Lower lobe of right lung (tissue), 2 donors: Measurements from ENCODE around the gene ZNF793. TPM values are rescaled to one million over a fixed set of nuclear protein-coding genes. Genes with fewer than 3 reads are reported as not detected.

Experiments used
- ATAC-seq, 2 donors: fragments of 200-7000 bp; cut with Tn5 transposase; one replicate each; pipeline ENCODE4 v1.9.1; 2020 to 2022; ENCODE audit warnings: mild to moderate bottlenecking in 2 of 2, moderate library complexity in 2 of 2
- DNase-seq: peaks from one replicate; pipeline ENCODE4 v3.0.0-alpha.2; 2020
- H3K27ac ChIP-seq: fragments of 200-600 bp; one replicate; pipeline ENCODE4 v1.8.0; 2022
- H3K27me3 ChIP-seq: fragments of 200-600 bp; one replicate; pipeline ENCODE4 v1.8.0; 2022; ENCODE audit warnings: low read depth
- H3K36me3 ChIP-seq: fragments of 200-600 bp; one replicate; pipeline ENCODE4 v1.8.0; 2022; ENCODE audit warnings: mild to moderate bottlenecking
- H3K4me1 ChIP-seq: fragments of 200-600 bp; one replicate; pipeline ENCODE4 v1.8.0; 2022
- H3K4me3 ChIP-seq: fragments of 200-600 bp; one replicate; pipeline ENCODE4 v1.8.0; 2022; ENCODE audit warnings: mild to moderate bottlenecking
- H3K9me3 ChIP-seq: fragments of 200-600 bp; one replicate; pipeline ENCODE4 v1.8.0; 2022
- CTCF ChIP-seq: fragments of 200-600 bp; IDR thresholded peaks from one replicate; pipeline ENCODE4 v1.8.0; 2022; ENCODE audit warnings: antibody characterized with exemption, mild to moderate bottlenecking
- intact Hi-C: fragments of 100-400 bp; cut with DNase I; formaldehyde crosslinking; loops from one replicate; pipeline ENCODE4 v1.11.0; 2022
- total RNA-seq: library from RNA; stranded (reverse); fragmentation: NEBNext Ultra II Directional; extraction: Animal tissue kit (Norgen Biotek cat#: 25700); gene quantifications from one replicate; pipeline ENCODE4 v1.2.1, GENCODE V29; 2021
- donor health status: DM: no; HTN: yes; CAD: no; lungs with severe emphysema.

Gene ZNF793
- total RNA-seq, 1 donor from 2014 or later = 2.0 TPM

DNA sequence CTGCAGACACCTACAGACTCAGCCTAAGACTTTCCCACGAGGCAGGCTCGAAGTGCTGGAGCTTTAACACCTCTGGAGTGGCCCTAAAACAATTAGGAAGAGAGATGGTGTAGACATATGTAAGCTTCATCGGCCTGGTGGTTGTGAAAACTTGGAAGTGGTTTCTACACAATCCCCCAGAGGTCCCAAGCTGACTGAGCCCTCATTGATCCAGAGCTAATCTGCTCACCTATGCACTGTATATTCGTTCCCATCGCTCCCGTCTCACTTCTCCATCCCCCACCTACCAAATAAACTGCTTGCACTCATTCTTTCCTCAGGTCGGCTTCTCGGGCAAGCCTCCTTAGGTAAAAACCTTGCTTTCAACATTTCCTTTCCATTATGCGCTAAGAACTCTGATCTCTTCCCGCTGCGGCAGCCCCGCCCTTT, 767 bp upstream of the ZNF793 start:
- Histone ChIP-seq H3K27ac (peak overlapping the region; percentile 84), H3K36me3 (no peaks in the 10 kb centered on the region), H3K4me3 (peak overlapping the region; percentile 57), H3K9me3 (peaks cover 3% of the 10 kb centered on the region), H3K4me1 (no peaks in the 10 kb centered on the region), H3K27me3 (no peaks in the 10 kb centered on the region)
- ATAC-seq = peak; percentile 27 to 39
- intact Hi-C loops = no loop called here
- TF ChIP-seq CTCF = no peak
- DNase-seq = no peak

DNA sequence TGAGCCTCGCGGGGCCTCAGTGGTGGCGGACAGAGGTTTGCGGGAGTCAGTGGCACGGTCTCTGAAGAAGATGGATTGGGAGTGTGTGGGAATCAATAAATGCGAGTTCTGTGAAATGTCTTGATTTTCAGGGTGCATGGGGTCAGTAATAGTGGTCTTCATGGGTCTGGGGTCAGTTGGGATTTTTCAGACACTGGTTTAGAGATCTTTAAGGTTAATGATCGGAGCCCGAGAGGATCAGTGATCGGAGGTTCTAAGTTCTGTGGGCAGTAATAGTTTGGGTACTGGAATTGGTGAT, 377 bp downstream of the ZNF793 start:
- TF ChIP-seq CTCF = no peak
- intact Hi-C loops = no loop called here
- DNase-seq (no peak), ATAC-seq (no peak)
- peaks cover 8% of the 10 kb centered on the region for H3K9me3 ChIP-seq
- no peaks in the 10 kb centered on the region for H3K4me1 ChIP-seq
- H3K27ac ChIP-seq = peak overlapping the region; percentile 84
- peak overlapping the region; percentile 57 for H3K4me3 ChIP-seq
- H3K36me3 ChIP-seq = no peaks in the 10 kb centered on the region
- no peaks in the 10 kb centered on the region for H3K27me3 ChIP-seq

DNA sequence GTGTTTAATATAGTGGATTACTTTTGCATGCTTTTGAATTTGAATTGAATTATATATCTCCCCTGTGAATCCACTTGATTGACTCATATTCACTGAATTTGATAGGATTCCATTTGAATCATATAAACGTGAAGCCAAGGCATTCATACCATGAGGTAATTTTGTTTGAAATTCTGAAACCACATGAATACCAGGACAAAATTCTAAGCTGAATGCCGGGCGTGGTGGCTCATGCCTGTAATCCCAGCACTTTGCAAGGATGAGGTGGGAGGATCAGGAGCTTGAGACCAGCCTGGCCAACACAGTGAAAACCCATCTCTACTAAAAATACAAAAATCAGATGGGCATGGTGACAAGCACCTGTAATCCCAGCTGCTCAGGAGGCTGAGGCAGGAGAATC, 4.4 kb downstream of the ZNF793 start:
- Histone ChIP-seq H3K9me3 (peaks cover 27% of the 10 kb centered on the region), H3K4me3 (no peak overlapping the region), H3K27me3 (no peaks in the 10 kb centered on the region), H3K27ac (no peak overlapping the region), H3K4me1 (no peaks in the 10 kb centered on the region), H3K36me3 (no peaks in the 10 kb centered on the region)
- ATAC-seq (no peak), DNase-seq (no peak)
- intact Hi-C loops = no loop called here
- no peak for TF ChIP-seq CTCF

- DNase-seq = no peak
- H3K9me3 ChIP-seq = peaks cover 30% of the 10 kb centered on the region
- intact Hi-C loops = no loop called here
Observed at GRCh38 chr19:37511821-37512220, 5.1 kb downstream of the ZNF793 start.

GRCh38 chr19:37513397-37513796, 6.7 kb downstream of the ZNF793 start:
- no peak for TF ChIP-seq CTCF

More at GRCh38 chr19:37511821-37512220, 5.1 kb downstream of the ZNF793 start:
- H3K27ac ChIP-seq = no peak overlapping the region
- TF ChIP-seq CTCF = no peak
- no peak for ATAC-seq
- H3K4me1 ChIP-seq = no peaks in the 10 kb centered on the region
- no peaks in the 10 kb centered on the region for H3K27me3 ChIP-seq
- H3K4me3 ChIP-seq = no peak overlapping the region
- no peaks in the 10 kb centered on the region for H3K36me3 ChIP-seq

DNA sequence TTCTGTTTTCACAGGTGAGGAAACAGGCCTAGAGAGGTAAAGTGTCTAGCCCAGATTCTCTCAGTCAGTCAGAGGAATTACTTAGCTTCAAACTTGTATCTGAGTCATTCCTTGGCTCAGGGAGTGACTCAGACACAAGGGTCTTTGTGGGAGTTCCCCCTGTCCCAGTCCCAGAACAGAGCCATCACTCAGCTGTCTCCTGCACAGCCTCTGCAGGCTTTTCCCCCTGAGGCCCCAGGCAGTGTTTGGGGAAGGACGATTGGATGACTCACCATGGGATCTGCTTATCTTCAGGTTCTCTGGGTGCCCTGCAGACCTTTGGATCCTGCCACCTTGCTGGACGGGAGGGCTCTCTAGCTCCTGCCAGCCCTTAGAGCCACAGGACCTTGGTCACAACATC, 13.2 kb downstream of the ZNF793 start:
- peaks cover 6% of the 10 kb centered on the region for H3K36me3 ChIP-seq
- ATAC-seq = no peak
- H3K27ac ChIP-seq = no peak overlapping the region
- H3K4me3 ChIP-seq = no peak overlapping the region
- H3K9me3 ChIP-seq = peaks cover 52% of the 10 kb centered on the region
- no peaks in the 10 kb centered on the region for H3K27me3 ChIP-seq
- no peaks in the 10 kb centered on the region for H3K4me1 ChIP-seq
- no peak for DNase-seq
- intact Hi-C loops = no loop called here
- TF ChIP-seq CTCF = no peak

More at GRCh38 chr19:37513397-37513796, 6.7 kb downstream of the ZNF793 start:
- ATAC-seq = no peak
- no peak for DNase-seq
- no peak overlapping the region for H3K4me3 ChIP-seq
- no peaks in the 10 kb centered on the region for H3K4me1 ChIP-seq
- peaks cover 37% of the 10 kb centered on the region for H3K9me3 ChIP-seq
- intact Hi-C loops = no loop called here
- no peaks in the 10 kb centered on the region for H3K36me3 ChIP-seq
- no peaks in the 10 kb centered on the region for H3K27me3 ChIP-seq
- no peak overlapping the region for H3K27ac ChIP-seq
